Left ventricle myocardium inferior (tissue), 1 donor: ENCODE results near the gene BOD1L2. TPM values are rescaled to one million over a fixed set of nuclear protein-coding genes. Genes with fewer than 3 reads are reported as not detected.

Experiments used
- DNase-seq: peaks from one replicate; pipeline ENCODE4 v3.0.0-alpha.2; 2020
- H3K27ac ChIP-seq: fragments of 200-600 bp; replicated peaks from 2 replicates; pipeline ENCODE4 v1.8.0; 2021
- H3K27me3 ChIP-seq: fragments of 200-600 bp; 2 replicates; pipeline ENCODE4 v1.8.0; 2021; ENCODE audit warnings: low read depth
- H3K36me3 ChIP-seq: fragments of 200-600 bp; 2 replicates; pipeline ENCODE4 v1.8.0; 2021
- H3K4me1 ChIP-seq: fragments of 200-600 bp; 2 replicates; pipeline ENCODE4 v1.8.0; 2021
- H3K4me3 ChIP-seq: fragments of 200-600 bp; 2 replicates; pipeline ENCODE4 v1.8.0; 2021; ENCODE audit warnings: mild to moderate bottlenecking, moderate library complexity
- H3K9me3 ChIP-seq: fragments of 200-600 bp; replicated peaks from 2 replicates; pipeline ENCODE4 v1.8.0; 2021
- CTCF ChIP-seq: fragments of 200-600 bp; IDR thresholded peaks from 2 replicates; pipeline ENCODE4 v1.8.0; 2021; ENCODE audit warnings: antibody characterized with exemption, mild to moderate bottlenecking, borderline replicate concordance
- intact Hi-C: fragments of 100-400 bp; cut with micrococcal nuclease; formaldehyde crosslinking; loops from one replicate; pipeline ENCODE4 v1.11.0; 2022
- total RNA-seq: library from RNA; stranded (reverse); fragmentation: NEBNext Ultra II Directional; extraction: Animal tissue kit (Norgen Biotek cat#: 25700); gene quantifications from one replicate; pipeline ENCODE4 v1.2.1, GENCODE V29; 2021
- donor health status: DM: no; HTN: yes; CAD: no; lungs with severe emphysema.

BOD1L2 gene
- total RNA-seq, 1 donor from 2014 or later, result not detected

- no peak for TF ChIP-seq CTCF
- Histone ChIP-seq H3K4me1 (no peaks in the 10 kb centered on the region), H3K36me3 (no peaks in the 10 kb centered on the region), H3K9me3 (no peaks in the 10 kb centered on the region), H3K4me3 (no peak overlapping the region), H3K27ac (no peak overlapping the region), H3K27me3 (peaks cover 10% of the 10 kb centered on the region)
- intact Hi-C loops, result no loop called here
- no peak for DNase-seq
Observed at GRCh38 chr18:57194622-57195021, 47.7 kb downstream of the BOD1L2 start.

- Histone ChIP-seq H3K27ac (no peak overlapping the region), H3K27me3 (peaks cover 17% of the 10 kb centered on the region), H3K4me1 (no peaks in the 10 kb centered on the region), H3K36me3 (no peaks in the 10 kb centered on the region), H3K9me3 (no peaks in the 10 kb centered on the region), H3K4me3 (no peak overlapping the region)
- TF ChIP-seq CTCF, result no peak
- no peak for DNase-seq
- intact Hi-C loops, result no loop called here
Observed at GRCh38 chr18:57195341-57195740, 48.5 kb downstream of the BOD1L2 start.

- no peak for TF ChIP-seq CTCF
- Histone ChIP-seq H3K9me3 (no peaks in the 10 kb centered on the region), H3K27ac (no peak overlapping the region), H3K27me3 (peaks cover 28% of the 10 kb centered on the region), H3K4me1 (no peaks in the 10 kb centered on the region), H3K36me3 (no peaks in the 10 kb centered on the region), H3K4me3 (no peak overlapping the region)
- DNase-seq, result no peak
- intact Hi-C loops, result no loop called here
Observed at GRCh38 chr18:57197261-57197660, 50.4 kb downstream of the BOD1L2 start.

- H3K27me3 ChIP-seq, result peaks cover 28% of the 10 kb centered on the region
- no peak for DNase-seq
- H3K36me3 ChIP-seq, result no peaks in the 10 kb centered on the region
- intact Hi-C loops, result no loop called here
- no peak overlapping the region for H3K27ac ChIP-seq
- no peaks in the 10 kb centered on the region for H3K9me3 ChIP-seq
- no peak overlapping the region for H3K4me3 ChIP-seq
- TF ChIP-seq CTCF, result no peak
- no peaks in the 10 kb centered on the region for H3K4me1 ChIP-seq
Observed at GRCh38 chr18:57198073-57198472, 51.2 kb downstream of the BOD1L2 start.

Other genes with a start within 250 kb of the BOD1L2 start
- not detected for gene ST8SIA3, start 205.5 kb downstream of the BOD1L2 start, total RNA-seq